WI38 (cell line): Measurements from ENCODE around the gene RNF14.

ENCODE experiments used
- H3K4me3 ChIP-seq: 2 replicates; pipeline ENCODE4 v1.5.1; 2011; ENCODE audit warnings: low read depth, mild to moderate bottlenecking, control low read depth, low read length
- TF ChIP-seq, protein P1 (sequence below): IDR thresholded peaks from 2 replicates; pipeline ENCODE4 v1.5.1; 2012; ENCODE audit warnings: low read depth, mild to moderate bottlenecking, control low read depth, low read length

RNF14 gene

GRCh38 chr5:141958546-141959172 is 10.2 kb upstream of the RNF14 start:
- TF ChIP-seq, protein P1, sequence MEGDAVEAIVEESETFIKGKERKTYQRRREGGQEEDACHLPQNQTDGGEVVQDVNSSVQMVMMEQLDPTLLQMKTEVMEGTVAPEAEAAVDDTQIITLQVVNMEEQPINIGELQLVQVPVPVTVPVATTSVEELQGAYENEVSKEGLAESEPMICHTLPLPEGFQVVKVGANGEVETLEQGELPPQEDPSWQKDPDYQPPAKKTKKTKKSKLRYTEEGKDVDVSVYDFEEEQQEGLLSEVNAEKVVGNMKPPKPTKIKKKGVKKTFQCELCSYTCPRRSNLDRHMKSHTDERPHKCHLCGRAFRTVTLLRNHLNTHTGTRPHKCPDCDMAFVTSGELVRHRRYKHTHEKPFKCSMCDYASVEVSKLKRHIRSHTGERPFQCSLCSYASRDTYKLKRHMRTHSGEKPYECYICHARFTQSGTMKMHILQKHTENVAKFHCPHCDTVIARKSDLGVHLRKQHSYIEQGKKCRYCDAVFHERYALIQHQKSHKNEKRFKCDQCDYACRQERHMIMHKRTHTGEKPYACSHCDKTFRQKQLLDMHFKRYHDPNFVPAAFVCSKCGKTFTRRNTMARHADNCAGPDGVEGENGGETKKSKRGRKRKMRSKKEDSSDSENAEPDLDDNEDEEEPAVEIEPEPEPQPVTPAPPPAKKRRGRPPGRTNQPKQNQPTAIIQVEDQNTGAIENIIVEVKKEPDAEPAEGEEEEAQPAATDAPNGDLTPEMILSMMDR, result no peak
- no peak overlapping the region for H3K4me3 ChIP-seq

DNA sequence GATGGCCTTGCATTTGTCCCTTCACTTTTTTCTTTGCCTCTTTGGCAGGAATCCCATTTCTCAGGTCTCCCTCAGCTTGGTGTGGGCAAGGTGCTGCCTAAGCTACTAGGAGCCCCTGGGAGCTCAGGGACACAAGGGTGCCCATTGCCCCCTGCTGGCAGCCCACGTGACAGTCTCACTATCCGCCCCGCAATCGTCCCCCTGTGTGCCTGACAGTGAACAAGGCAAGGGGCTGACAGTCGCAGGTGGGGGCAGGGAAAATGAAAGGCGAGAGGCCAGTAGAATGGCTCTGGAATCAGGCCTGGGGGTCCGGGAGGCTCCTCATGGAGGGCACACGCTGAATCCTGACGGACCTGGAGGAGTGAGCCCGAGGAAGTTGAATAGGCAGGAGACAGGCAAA is 8.9 kb upstream of the RNF14 start:
- TF ChIP-seq, protein P1, result 0 out of 2 replicates have a peak, but pooled peaks have one; percentile 30
- H3K4me3 ChIP-seq, result no peak overlapping the region

GRCh38 chr5:141960449-141961323 is 8.2 kb upstream of the RNF14 start:
- H3K4me3 ChIP-seq, result no peak overlapping the region

GRCh38 chr5:141961466-141961865 is 7.4 kb upstream of the RNF14 start:
- no peak overlapping the region for H3K4me3 ChIP-seq
- TF ChIP-seq, protein P1, result no peak

More at GRCh38 chr5:141960449-141961323, 8.2 kb upstream of the RNF14 start:
- TF ChIP-seq, protein P1, result peak; percentile 78

DNA sequence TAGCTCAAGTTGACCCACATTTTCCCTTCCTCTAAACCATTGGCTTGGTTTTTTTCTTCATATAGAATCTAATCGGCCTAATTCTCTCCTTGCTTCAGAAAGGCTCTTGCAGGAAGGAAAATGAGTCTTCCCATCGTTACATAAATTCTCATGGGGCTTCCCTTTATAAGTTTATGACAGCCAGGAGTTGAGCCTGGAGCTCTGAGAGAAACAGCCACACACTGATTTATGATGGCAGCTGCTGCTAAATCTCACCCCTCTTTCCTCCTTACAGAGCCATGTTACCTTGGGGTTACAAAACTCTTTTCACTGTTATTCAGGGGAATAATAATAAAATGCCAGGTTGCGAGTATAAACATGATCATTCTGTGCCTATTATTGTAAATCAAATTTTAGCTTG is 5.2 kb upstream of the RNF14 start:
- H3K4me3 ChIP-seq, result no peak overlapping the region
- TF ChIP-seq, protein P1, result no peak

GRCh38 chr5:141965071-141965470 is 3.8 kb upstream of the RNF14 start:
- no peak overlapping the region for H3K4me3 ChIP-seq
- TF ChIP-seq, protein P1, result no peak

DNA sequence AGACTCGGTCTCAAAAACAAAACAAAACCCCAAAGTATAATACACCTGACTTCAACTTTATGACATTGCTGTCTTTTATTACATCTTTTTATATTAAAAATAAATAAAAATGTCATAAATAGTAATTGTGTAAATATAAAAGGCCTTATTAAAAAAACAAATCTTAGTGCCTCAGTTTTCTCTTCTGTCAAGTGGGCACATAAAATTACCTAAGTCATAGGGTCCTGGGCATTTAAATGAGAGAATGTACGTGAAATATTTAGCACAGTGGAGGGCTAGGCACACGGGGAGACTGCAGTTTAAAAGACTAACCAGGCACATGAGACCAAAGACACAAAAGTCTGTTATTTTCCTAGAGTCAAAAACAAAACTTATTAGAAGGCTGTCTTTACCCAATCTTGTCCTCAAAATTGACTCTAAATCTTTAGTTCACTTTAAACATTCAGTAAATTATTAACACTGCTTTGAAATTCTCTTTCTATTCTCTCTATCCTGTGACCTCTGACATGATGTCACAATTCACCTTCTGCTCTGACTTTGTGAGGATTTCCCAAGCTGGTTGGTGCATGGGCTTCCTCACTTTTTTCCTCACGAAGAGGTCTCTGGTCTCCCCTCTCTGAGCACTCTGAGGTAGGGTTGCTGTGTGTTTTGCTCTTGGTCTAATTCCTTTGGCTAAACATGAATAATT is 2.5 kb upstream of the RNF14 start:
- H3K4me3 ChIP-seq, result no peak overlapping the region
- TF ChIP-seq, protein P1, result no peak
